Stimulated activated CD4-positive, alpha-beta T cell treated with anti-CD3 and anti-CD28 coated beads, Interleukin-2, amount 100 ng/mL, for 4 hours (primary cell): ENCODE data around the gene CDC123.
A peak's percentile ranks its signal among the peaks of the same experiment; 100 is the strongest.
"Not testable (repeated sequence)": the region's sequence is repeated elsewhere in the genome, so short reads cannot be mapped to it uniquely, and the experiment has no call there.

Source experiments
- DNase-seq: peaks from one replicate; pipeline ENCODE4 v3.0.0-alpha.2; 2020; ENCODE audit warnings: low read depth

CDC123 gene

GRCh38 chr10:12195603-12196506, at the start of gene CDC123, which contains the start of gene NUDT5:
CDC123 (plus strand) TSS chr10:12196188; CDS start chr10:12196246, 58 bp downstream.
NUDT5 (minus strand) TSS chr10:12195891; CDS start chr10:12186291, 9,600 bp downstream.
- peak; percentile 67 for DNase-seq

GRCh38 chr10:12150163-12150562, 45.8 kb upstream of the CDC123 start:
- DNase-seq = no peak

GRCh38 chr10:12154516-12154915, 41.5 kb upstream of the CDC123 start:
- DNase-seq = no peak

GRCh38 chr10:12156367-12157123, 39.4 kb upstream of the CDC123 start:
- DNase-seq = no peak

GRCh38 chr10:12158111-12158510, 37.9 kb upstream of the CDC123 start:
- DNase-seq = no peak

- DNase-seq = no peak
Measured at GRCh38 chr10:12160664-12161063, 35.3 kb upstream of the CDC123 start.

- DNase-seq = no peak
Measured at GRCh38 chr10:12162927-12163326, 33.1 kb upstream of the CDC123 start.

- DNase-seq = no peak
Measured at GRCh38 chr10:12164085-12164484, 31.9 kb upstream of the CDC123 start.

GRCh38 chr10:12165036-12165435, 31.0 kb upstream of the CDC123 start:
- no peak for DNase-seq

GRCh38 chr10:12165999-12166775, 29.8 kb upstream of the CDC123 start:
- no peak for DNase-seq

- DNase-seq = not testable (repeated sequence)
Measured at GRCh38 chr10:12171512-12171911, 24.5 kb upstream of the CDC123 start.

GRCh38 chr10:12177642-12178041, 18.3 kb upstream of the CDC123 start:
- no peak for DNase-seq

GRCh38 chr10:12179606-12180170, 16.3 kb upstream of the CDC123 start:
- no peak for DNase-seq

GRCh38 chr10:12180221-12180974, 15.6 kb upstream of the CDC123 start:
- DNase-seq = no peak

- DNase-seq = peak; percentile 52
Measured at GRCh38 chr10:12181065-12181775, 14.8 kb upstream of the CDC123 start.

- DNase-seq = no peak
Measured at GRCh38 chr10:12184165-12184564, 11.8 kb upstream of the CDC123 start.

- DNase-seq = no peak
Measured at GRCh38 chr10:12186323-12186722, 9.7 kb upstream of the CDC123 start.

- no peak for DNase-seq
Measured at GRCh38 chr10:12187321-12187905, 8.6 kb upstream of the CDC123 start.

- no peak for DNase-seq
Measured at GRCh38 chr10:12188656-12189055, 7.3 kb upstream of the CDC123 start.

GRCh38 chr10:12189426-12189825, 6.6 kb upstream of the CDC123 start:
- DNase-seq = no peak
